ENCODE measurements around the gene KBTBD2.

- no peak for TF ChIP-seq CTCF (conservative IDR thresholded peaks at IDR 0.05; ENCODE audit: low read depth, low read length)
- no peak for TF ChIP-seq FOS (IDR thresholded peaks at IDR 0.05; ENCODE audit: low read depth, low read length)
- no peak for TF ChIP-seq POLR2A (IDR thresholded peaks at IDR 0.05; ENCODE audit: low read depth, low read length)
- TF ChIP-seq MAZ (IDR thresholded peaks at IDR 0.05; ENCODE audit: borderline replicate concordance, low read depth, low read length) = no peak
- TF ChIP-seq BHLHE40 (IDR thresholded peaks at IDR 0.05; ENCODE audit: low read depth, low read length) = no peak
- no peak for TF ChIP-seq RFX5 (IDR thresholded peaks at IDR 0.05; ENCODE audit: low read depth, low read length)
- no peak for TF ChIP-seq MXI1 (IDR thresholded peaks at IDR 0.05; ENCODE audit: borderline replicate concordance, low read depth, low read length)
- TF ChIP-seq SMC3 (IDR thresholded peaks at IDR 0.05; ENCODE audit: low read depth, low read length) = no peak
- TF ChIP-seq RCOR1 (IDR thresholded peaks at IDR 0.05; ENCODE audit: insufficient replicate concordance, low read length) = no peak
- peak; percentile 78 for TF ChIP-seq CEBPB (IDR thresholded peaks at IDR 0.05; ENCODE audit: low read depth, low read length)
- TF ChIP-seq RAD21 (IDR thresholded peaks at IDR 0.05; ENCODE audit: low read length) = no peak
- no peak for TF ChIP-seq USF2 (IDR thresholded peaks at IDR 0.05; ENCODE audit: low read depth, low read length)
- no peak for TF ChIP-seq NFE2L2 (IDR thresholded peaks at IDR 0.05; ENCODE audit: low read depth, low read length)
These were observed 30.3 kb upstream of the KBTBD2 start for GRCh38 chr7:32921896-32922295.
